Measurements from ENCODE around the gene GPBP1.
"Not testable (repeated sequence)": the region's sequence is repeated elsewhere in the genome, so short reads cannot be mapped to it uniquely, and the experiment has no call there.

GPBP1 gene

DNA sequence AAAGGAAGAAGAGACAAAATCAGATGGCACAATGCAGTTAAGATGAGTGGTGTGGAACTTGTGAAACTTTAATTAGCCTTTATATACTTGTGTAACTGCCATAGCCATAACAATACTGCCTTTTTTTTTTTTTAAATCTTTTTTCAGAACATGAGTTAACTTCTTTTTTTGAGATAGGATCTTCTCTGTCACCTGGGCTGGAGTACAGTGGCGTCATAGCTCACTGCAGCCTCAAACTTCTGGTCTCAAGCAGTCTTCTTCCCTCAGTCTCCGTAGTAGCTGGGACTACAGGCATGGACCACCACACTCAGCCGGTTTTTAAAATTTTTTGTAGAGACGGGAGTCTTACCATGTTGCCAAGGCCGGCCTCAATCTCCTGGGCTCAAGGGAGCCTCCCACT lies 37.2 kb downstream of the GPBP1 start:
- DNase-seq, result no peak

DNA sequence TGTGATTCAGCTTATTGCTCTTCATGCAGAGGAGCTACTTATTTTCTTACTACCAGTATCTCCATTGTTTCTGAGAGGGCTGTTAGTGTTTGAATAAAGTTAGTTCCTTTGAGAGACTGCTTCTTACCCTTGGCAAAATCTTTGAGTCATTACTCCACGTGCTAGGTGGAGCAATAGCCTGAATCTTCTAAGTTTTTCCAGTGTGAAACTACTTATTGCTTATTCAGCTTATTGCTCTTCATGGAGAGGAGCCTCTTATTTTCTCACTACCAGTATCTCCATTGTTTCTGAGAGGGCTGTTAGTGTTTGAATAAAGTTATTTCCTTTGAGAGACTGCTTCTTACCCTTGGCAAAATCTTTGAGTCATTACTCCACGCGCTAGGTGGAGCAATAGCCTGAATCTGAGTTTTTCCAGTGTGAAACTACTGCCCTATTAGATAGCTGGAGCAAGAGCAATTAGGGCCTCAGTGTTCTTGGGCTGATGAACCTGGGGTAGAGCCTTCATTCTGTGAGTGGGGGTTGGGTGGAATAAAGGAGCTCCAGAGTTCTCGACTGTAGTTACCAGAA lies 41.9 kb downstream of the GPBP1 start:
- DNase-seq, result peak; percentile 35

DNA sequence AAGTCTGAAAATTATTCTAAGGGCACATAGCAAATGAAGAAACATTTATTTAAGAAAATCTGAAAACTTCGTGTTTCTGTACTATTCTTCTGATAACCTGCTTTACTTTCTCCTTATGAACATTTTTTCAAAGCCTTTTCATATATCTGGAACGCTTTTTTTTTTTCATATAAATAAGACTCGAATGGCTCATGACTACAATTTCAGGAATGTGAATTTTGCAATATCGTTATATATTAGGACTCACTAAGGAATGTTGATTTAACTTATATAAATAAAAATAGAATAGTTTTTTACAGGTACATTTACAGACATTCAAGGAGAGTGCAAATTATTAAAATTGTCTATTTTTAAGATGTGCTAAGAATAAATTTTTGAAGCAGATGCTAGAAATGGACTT lies 42.9 kb downstream of the GPBP1 start:
- DNase-seq, result no peak

DNA sequence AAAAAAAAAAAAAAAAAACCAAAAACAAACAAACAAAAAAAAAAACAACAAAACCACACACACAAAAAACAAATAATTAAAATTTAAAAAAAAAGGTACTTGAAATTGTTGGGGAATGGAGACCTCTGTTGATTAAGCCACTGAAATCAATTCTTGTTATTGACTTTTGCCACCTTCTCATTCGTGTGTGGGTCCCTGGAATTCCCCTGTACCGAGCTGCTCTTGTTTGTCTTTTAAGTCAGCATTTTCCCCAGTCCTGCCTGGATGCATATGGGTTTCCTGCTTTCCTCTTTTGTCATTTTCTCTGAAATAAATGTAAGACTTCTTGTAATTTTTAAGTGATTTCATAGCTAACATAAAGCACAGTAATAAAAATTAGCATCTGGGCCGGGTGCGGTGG lies 45.5 kb downstream of the GPBP1 start:
- DNase-seq, result no peak

DNA sequence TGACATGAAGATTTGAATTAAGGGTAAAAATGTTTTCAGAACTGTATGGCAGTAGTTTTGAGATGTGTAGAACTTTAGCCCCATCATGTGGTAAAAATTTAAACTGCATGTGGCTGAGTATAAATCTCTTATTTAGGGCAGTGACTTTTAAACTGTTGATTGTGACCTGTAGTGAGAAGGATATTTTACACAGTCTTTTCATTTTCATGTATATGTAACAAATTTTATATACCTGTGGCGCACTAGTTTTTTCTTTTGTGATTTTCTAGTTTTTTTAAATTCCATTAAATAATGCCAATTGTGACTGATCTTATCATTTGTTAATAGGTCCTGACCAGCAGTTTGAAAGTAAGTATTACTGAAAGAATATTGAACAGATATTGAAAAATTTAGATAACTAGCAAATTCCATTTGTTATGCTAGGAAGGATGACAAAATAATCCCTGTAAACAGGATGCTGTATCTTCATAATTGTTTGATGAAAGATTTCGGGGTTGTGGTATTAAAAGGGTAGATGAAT lies 47.2 kb downstream of the GPBP1 start:
- DNase-seq, result peak; percentile 77

DNA sequence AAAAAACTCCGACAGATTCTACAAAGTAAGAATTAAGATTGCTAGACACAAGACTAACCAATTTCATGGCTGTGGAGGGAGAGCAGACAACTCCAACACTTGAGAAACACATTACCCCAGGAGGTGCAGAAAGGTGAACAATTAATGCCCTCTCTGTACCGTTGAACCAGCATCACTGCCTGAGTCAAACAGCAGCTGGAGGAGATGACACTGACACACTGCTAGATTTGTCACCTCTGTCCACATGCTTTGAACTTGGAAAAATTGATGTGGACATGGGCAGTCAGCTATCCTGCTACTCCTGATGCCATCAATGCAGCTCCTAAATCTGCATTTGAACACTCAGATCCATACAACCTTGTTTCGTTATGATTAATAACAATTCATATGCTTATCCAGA lies 51.7 kb downstream of the GPBP1 start:
- DNase-seq, result no peak

DNA sequence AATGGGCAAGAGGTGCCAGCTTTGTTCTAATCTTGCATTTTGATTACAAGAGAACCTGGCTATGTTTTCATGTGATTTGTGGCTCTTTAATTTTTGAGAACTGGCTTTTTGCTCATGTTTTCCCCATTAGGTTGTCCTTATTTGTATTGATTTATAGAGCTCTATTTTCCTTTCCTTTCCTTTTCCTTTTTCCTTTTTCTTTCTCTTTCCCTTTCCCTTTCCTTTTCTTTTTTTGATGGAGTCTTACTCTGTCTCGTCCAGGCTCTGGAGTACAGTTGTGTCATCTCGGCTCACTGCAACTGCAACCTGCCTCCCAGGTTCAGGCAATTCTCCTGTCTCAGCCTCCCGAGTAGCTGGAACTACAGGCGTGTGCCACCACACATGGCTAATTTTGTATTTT lies 55.5 kb downstream of the GPBP1 start:
- DNase-seq, result no peak

DNA sequence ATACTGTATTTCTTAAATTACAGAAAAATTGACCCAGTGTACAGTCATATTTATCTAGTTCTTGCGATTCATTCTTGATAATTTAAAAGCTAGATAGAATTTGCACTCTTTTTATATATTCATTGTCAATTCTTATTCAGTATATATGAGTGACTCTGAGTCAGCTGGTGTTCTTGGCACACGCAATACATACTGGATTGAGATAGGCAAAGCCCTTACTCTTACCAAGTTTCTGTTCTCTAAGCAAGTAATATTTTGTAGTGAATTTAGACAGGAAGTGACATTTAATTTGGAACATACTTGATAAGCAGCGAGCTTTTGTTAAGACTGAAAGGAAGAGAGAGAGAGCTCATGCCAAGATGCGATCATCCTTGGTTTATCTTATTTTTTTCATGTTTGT lies 57.7 kb downstream of the GPBP1 start:
- no peak for DNase-seq

DNA sequence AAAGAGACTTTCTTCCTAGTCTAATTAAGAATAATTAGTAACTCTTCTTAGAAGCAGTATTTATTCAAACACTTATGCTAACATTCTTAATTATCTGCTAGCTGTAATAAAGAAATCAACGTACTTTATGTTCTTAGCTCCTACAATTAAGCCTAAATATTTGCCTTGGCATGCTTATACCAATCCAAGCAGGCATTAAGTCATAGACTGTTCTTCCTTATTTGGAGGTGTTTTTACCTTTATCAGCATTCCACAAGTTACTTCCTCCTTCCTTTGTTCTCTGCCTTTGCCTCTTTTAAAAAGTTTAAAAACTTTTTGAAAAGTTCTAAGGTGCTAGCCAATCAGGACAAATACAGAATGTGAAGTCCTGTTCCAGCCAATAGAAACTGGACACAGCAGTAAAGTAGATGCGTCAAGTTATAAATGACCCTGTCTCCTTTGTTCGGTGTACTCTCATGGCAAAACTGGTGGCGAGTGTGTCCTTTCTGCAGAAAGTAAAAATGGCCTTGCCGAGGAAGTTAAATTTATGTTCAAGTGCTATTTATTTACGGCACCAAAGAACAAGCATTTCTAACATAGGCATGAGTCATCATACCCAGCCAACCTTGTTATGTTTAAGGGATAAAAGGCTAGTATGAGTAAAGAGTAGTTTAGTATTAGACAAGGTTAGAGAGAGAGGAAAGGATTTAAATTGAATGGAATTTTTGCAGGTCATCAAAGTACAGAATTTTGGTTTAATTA lies 58.6 kb downstream of the GPBP1 start:
- no peak for DNase-seq

DNA sequence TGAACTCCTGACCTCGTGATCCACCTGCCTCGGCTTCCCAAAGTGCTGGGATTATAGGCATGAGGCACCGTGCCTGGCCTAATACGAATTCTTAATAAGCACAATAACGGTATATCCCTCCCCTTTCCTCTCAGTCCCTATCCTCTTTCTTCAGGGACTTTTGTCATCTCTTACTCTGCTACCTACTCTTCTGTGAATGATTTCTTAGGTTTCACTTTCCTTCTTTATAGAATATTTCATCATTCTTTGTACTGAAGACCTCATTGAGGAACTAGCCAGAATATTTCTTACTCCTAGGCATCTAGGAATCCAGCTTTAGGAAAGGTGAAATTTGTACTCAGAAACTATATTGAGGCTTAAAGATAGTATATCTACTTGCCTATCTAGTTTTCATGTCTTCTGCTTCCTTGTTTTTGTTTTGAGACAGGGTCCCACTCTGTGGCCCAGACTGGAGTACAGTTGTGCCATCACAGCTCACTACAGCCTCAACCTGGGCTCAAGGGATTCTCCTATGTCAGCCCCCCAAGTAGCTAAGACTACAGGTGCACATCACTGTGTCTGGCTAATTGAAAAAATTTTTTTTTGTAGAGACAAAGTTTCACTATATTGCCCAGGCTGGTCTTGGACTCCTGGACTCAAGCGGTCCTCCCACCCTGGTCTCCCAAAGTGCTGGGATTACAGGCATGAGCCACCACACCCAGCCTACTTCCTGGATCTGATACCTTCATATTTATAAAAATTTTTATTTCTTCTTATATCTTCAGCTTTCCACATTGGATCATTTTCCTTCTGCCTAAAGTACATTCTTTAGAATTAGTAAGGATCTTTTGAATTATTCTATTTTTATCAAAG lies 69.7 kb downstream of the GPBP1 start:
- peak; percentile 81 for DNase-seq

DNA sequence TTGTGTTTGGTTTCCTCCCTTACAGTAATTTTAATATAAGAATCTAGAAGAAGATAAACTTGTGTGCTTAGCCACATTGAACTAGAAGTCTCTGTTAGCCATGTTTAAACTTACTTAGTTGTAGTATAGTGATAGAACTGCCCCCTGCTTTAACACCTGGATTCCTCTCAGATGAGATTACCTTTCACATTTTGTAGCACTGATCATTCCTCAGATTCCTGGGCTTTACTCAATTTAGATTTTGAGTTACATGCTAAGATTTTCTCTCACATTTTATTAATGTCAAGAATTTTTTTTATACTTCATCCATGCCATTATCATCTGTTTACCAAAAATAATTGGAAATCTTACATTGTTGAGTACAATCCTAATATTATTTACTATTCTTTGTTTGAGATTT lies 70.5 kb downstream of the GPBP1 start:
- no peak for DNase-seq

DNA sequence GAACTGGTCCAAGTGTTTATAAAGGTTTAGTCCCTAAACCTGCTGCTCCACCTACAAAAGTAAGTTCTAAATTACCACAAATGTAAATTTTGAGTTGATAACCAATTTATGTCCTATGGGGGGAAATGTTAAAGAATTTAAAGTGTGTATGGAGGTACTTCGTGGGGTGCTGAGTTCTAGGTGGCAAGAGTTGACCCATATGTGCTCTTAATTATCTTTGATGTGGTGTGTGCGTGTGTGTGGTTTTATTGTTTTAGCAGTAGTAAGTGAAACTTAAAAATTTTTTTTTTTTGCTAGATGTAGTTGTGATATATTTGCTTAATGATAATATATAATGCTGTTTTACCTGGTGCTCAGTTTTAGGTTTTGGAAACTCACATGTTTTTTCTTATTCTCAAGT lies 72.6 kb downstream of the GPBP1 start:
- DNase-seq, result no peak

DNA sequence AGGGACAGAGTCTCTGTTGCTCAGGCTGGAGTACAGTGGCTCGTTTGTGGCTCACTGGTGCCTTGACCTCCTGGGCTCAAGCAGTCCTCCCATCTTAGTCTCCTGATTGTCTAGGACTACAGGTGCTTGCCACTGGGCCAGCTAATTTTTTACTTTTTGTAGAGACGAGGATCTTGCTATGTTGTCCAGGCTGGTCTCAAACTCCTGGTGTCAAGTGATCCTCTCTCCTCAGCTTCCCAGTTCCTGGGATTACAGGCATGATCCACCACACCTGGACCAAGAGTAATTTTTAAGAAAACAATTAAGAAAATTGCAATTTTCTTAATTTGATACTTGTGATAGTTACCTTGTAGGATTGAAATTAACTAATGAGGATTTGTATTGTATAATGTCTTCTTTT lies 73.9 kb downstream of the GPBP1 start:
- DNase-seq, result no peak

DNA sequence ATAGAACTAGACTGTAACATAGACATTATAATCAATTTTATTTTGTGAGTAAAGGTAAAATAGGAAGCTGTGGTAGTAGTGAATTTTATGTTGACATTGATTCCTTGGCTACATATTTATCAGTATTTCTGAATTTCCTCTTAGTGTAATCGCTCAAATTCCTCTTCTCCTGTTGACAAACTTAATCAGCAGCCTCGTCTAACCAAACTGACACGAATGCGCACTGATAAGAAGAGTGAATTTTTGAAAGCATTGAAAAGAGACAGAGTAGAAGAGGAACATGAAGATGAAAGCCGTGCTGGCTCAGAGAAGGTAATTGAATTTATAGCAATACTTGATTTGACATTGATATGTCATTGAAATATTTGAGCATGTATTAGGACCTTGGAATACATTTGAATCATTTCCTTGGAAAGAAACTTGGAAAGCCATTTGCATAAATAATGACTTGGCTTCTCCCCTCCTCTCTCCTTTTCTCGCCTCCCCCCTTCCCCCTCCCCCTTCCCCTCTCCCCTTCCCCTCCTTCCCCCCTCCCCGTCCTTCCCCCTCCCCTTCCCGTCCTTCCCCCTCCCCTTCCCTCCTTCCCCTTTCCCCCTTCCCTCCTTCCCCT lies 75.5 kb downstream of the GPBP1 start:
- DNase-seq, result no peak

DNA sequence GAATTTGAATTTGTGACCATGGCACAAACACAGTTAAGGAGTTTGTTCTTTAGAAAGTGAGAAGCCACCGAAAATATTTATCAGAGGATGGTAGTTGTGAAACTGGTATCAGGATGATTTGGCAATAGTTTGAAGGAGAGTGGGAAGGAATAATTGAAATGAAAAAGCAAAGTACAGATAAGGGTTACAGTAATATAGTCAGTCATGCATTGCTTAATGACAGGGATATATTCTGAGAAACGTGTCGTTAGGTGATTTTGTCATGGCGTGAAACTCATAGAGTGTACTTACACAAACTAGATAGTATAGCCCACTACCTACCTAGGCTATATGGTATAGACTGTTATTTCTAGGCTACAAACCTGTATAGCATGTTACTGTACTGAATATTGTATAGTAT lies 84.2 kb downstream of the GPBP1 start:
- no peak for DNase-seq

DNA sequence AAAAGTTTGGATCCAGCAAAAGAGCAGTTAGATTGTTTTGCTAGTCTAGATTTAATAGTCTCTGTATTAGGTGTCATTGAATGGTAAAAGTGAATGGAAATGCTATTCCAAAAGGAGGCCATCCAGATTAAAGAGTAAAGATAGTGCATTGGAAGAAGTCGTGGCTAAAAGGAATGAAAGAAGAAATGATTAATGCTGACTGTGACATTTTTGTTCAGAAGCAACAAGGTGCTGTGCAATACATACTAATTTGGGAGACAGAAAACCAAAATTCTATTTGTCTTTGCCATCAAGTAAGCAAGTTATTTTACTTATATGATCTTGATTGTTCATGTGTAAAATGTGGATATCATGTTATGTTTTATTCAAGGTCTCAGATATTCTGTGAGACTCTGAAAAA lies 85.1 kb downstream of the GPBP1 start:
- no peak for DNase-seq

DNA sequence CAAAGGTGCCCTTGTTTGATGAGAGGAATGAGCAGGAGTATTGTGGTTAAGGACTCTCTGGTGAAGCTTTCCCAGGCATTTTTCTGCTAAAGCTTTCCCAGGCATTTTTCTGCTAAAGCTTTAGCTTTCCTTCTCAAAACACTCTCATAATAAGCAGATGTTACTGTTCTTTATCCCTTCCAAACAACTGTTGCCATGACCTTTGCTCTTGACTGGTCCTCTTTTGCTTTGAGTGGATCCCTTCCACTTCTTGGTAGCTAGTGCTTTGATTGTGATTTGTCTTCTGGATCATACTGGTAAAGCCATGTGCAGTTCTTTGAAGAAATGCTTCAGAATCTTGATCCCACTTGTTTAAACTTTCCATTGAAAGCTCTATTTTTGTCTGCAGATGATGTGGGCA lies 85.8 kb downstream of the GPBP1 start:
- no peak for DNase-seq

DNA sequence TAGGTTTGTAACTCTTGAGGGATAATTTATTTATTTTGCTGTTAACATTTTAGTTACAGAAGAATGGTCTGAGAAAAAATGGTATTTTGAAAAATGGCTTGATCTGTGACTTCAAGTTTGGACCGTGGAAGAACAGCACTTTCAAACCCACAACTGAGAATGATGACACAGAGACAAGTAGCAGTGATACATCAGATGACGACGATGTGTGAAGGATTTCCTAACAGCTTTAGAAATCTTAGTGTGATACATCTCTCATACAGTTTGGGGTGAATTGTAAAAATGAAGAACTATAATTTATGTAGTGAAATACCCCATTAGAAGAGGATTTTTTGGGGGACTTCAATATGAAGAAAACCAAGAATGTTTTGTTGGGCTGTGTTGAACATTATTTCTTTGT lies 88.7 kb downstream of the GPBP1 start:
- DNase-seq, result peak; percentile 43

DNA sequence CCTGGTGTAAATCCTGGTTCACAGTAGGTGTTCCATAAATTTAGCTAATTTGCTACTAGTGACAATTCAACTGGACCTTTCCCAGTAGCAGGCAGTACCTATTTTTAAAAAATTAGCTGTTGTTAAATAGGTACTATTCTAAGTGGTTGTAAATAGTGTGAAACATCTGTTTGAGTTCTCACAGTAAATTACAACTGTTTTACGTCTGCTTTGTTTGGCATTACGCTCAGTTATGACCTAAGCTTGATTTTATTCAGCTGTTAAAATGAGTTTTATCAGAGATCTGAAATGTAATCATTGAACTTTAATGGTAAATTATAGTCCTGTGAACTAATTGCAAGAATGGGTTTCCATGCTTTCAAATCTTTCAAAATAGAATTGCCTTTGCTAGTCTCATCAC lies 93.9 kb downstream of the GPBP1 start:
- no peak for DNase-seq

DNA sequence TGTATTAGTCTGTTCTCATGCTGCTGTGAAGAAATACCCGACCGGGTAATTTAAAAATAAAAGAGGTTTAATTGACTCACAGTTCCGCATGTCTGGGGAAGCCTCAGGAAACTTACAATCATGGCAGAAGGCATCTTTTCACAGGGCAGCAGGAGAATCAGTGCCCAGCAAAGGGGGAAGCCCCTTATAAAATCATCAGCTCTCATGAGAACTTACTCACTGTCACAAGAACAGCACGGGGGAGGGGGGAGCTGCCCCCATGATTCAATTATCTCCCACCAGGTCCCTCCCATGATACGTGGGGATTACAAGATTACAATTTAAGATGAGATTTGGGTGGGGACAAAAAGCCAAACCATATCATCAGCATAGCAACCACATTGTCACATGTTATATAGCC lies 102.5 kb downstream of the GPBP1 start:
- DNase-seq, result peak; percentile 60

DNA sequence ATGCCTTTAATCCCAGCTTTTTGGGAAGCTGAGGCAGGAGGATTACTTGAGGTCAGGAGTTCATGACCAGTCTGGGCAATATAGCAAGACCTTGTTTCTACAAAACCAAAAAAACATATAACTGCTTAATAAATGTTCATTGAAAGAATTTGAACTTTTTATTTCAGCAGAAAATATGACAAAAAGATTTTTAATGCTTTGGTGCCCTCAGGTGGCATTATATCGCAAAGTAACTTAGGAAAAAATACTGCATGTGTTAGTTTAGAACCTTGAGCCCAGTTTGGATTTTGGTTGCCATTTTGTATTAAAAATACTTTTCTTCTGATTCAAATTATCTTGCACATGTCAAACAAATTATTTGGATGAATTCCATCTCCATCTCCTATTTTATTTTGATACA lies 103.2 kb downstream of the GPBP1 start:
- DNase-seq, result peak; percentile 27

DNA sequence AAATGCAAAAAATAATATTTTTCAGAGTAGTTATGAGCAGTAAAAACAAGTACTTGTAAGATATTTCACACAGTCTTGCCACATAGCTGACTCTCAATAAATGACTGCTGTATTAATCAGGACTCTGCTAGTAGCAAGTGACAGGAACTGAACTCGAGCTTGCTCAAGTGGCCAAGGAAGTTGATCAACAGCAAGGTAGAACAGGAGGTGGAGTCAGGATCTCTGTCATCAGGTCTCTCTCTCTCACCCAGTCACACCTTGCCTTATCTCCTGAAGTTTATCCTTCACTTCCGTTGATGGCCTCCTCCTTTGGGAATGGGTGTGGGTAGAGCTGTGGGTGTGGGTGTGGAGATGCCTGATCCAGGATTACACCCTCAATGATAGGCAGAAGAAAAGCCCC lies 107.0 kb downstream of the GPBP1 start:
- peak; percentile 7 for DNase-seq

DNA sequence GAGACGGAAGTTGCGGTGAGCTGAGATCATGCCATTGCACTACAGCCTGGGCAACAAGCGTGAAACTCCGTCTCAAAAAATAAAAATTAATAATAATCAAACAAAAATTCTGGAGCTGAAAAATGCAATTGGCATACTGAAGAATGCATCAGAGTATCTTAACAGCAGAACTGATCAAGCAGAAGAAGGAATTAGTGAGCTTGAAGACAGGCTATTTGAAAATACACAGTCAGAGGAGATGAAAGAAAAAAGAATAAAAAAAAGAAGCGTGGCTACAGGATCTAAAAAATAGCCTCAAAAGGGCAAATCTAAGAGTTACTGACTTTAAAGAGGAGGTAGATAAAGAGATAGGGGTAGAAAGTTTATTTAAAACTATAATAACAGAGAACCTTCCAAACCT lies 111.2 kb downstream of the GPBP1 start:
- not testable (repeated sequence) for DNase-seq

DNA sequence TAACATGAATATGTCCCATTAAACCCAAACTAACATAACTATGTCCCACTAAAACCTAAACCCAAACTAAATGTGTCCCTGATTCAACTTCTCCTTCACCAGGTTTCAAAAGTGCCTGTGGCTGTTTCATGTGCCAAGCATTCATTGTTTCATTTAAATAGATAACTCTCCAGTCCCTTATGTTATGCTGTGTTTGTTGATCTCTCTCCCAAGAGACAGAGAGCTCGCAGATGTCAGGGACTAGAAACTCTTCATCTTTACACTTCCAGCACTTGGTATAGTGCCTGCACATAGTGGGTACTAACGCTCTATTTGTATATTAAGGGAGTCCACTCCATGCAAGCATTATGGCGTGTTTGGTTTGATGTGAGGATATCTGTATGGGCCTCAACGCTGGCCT lies 118.0 kb downstream of the GPBP1 start:
- no peak for DNase-seq

All from suppressor macrophage treated with lipopolysaccharide for 4 hours (primary cell).